HG03439 (cell line): ENCODE results near the gene PALLD.

Experiments used
- ATAC-seq: cut with Tn5 transposase; IDR thresholded peaks from one replicate; pipeline ENCODE4 v1.9.1; 2021; ENCODE audit warnings: mild to moderate bottlenecking, moderate library complexity; ENCODE audit not compliant: unreplicated experiment

PALLD gene

DNA sequence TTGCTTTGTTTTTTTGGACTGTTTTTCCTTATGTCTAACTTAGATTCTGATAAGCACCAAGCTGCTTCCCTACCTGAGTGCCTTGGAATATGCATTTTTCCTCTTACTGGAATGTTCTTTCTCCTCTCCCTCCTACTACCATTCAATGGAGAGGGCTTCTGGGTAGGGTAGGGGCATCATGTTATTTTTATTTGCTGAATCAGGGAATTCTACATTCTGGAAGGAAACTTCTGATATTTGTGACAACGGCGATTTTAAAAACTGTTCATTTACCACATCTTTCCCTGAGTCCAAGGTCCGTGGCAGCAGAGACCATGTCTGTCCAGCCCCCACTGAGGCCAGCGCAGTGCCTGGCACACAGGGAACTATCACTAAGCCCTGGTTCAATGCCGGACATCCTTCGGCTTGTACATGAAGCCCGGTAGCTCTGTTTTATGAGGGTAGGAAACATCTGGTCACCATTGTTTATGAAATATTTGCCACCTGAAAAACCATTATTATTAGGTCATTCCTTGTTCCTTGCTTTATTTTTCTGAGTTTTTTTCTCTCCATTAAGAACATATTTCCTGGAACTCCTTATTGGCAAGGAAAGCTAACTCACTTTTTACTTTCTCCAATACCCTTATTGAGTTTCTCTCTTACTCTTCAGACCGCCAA is 57.0 kb downstream of the PALLD start:
- ATAC-seq: no peak

DNA sequence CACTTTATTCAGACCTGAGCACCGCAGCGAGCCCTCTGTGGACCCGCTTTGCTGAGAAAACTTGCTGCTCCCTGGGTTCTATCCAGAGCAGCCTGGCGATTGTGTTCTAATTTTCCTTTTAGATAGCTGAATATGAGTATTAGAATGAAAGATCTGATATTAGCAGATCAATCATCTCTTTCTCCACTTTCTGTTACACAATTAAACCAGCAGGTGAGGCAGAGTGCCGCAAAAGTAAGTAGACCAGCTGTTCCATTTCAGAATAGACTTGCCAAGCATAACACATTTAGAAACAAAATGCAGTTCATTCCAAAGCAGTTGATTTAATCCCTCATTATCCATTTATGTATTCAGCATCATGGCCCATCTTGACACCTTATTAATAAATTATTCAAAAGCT is 58.6 kb downstream of the PALLD start:
- no peak for ATAC-seq

DNA sequence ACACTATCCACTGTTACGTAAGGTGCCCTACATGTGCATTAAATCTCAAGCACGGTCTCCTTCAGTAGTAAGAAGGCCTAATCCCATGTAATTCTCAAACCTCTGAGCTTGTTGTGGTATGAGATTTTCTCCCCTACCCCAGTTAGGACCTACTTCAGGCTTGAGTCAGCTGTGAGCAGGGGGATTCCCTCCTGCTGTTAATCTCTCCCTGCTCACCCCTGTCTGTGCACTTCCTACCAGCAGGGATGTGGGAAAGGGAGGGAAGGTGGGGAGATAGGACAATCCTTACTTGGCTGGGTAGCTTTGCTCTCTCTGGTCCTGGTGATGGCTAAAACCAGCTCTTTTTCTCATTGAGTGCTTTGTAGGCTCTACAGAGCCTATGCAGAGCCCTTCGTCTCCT is 60.8 kb downstream of the PALLD start:
- no peak for ATAC-seq

GRCh38 chr4:168558599-168558998 is 61.7 kb downstream of the PALLD start:
- no peak for ATAC-seq

DNA sequence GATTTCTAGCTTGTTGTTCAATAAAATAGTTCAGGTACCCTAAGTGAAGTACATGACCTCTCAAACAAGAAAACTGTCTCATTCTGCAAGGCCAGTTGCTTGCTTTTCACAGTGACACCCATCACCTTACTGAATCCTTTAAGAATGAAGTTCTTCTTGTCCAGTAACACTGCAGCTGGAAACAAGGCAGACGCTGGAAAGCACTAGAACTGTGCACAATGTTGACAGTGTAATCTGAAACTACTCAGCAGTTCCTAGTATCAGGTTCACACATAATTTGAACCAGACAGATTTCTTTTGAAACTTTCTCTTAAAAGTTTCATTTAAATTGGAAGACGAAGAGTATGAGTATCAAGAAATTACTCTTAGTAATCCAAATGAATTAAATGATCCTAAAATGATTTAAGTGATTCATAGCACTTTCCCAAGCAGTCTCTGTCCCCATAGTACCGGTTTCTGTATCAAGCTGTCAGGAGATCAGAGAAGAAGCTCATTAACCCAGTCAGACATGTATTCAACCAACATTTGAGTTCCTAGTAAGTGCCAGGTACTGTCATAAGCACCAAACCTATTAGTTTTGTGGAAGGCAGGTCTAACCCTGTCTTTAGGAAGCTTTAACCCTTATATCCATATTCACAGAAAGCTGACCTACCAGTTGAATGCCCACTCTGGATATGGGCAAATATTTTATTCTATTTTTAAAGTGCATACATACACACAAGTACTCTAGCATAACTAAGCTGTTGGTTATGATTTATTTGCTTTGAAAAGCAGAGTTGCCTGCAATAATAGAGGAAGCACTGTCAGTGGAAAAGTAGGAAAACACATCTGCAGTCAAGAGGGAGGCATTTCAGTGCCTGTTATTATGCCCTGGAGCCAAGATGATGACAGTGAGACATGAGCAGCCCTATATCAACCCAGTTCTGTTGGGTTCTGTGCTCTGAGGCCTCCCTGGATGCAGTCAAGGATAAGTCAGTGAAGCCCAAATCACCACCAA is 63.6 kb downstream of the PALLD start:
- ATAC-seq: no peak

- ATAC-seq: no peak
Observed at GRCh38 chr4:168562041-168562571, 65.3 kb downstream of the PALLD start.

- ATAC-seq: no peak
Observed at GRCh38 chr4:168564023-168564422, 67.2 kb downstream of the PALLD start.

GRCh38 chr4:168565130-168565529 is 68.3 kb downstream of the PALLD start:
- ATAC-seq: no peak

DNA sequence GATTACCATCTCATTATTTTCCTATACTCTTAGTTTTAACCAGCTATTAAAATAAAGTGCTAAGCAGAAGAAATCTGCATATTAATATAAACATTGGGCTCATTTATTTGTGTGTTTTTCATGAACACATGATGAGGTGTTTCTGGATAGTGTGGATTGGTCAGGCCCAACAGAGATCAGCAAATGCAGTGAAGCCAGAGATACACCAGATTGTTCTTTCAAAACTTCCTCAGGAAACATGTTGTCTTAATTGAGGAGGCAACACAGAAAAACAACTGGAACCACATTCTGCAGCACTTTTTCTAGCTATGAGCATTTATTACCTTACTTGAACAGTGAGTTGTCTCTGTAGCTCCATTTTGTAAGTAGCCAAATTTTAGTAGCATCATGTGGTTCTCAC is 69.9 kb downstream of the PALLD start:
- no peak for ATAC-seq

DNA sequence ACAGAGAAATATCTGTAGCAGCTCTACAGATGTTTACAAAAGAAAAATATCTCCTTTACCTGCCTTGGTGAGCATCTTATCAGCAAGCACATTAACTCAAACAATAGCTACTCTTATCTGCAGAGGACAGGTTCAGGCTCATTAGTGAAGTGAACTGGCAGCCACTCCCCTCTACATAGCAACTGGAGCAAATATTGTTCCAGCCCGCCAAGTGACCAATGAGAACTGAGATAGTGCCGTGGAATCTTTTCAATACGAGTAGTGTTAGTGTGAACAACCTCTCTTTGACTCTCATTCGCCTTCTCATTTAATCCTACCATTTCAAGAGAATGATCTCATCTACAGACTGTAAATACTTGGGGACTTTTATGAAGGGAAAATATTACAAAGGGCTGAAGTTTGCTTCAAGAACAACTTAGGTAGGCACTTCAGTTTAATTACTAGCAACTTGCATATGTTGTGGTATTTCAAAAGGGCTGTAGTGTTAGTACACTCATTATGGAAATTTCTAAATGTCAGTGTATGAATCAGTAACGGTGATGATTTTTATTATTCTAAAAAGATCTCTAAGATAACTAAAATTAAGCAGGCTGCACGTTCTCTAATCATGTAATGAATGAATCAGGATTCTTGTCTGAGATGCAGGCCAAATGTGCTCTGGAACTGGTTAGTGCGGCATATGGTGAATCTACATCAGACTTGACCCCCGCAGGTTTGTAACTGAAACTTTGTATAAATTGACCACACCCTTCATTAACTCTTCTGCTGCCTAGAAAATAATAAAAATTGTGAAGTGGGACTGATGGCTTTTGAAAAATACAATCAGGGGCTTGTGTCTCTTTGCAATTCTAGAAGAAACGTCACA is 72.4 kb downstream of the PALLD start:
- ATAC-seq: no peak

GRCh38 chr4:168569931-168570276 is 73.1 kb downstream of the PALLD start:
- no peak for ATAC-seq

DNA sequence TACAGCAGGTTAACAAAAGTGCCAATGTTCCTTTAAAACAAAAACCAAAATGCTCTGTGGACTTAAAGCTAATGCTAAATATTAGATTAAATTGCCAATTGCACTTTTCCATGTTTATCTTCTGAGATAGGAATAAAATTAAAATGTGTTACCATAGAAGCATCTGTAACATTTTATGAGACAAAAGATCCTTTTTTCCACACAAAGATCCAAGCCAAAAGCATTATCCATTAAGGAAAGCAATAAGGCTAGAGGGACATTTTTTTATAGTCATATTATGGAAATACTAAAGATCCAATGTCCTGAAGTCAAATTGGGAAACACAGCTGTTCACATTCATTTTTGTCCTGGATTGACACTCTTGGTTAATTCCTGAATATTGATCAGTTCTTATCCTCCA is 73.6 kb downstream of the PALLD start:
- ATAC-seq: no peak

GRCh38 chr4:168572002-168572401 is 75.2 kb downstream of the PALLD start:
- ATAC-seq: no peak

GRCh38 chr4:168573870-168574269 is 77.0 kb downstream of the PALLD start:
- ATAC-seq: no peak

GRCh38 chr4:168574581-168575295 is 77.9 kb downstream of the PALLD start:
- no peak for ATAC-seq

GRCh38 chr4:168575473-168575872 is 78.6 kb downstream of the PALLD start:
- ATAC-seq: no peak

- no peak for ATAC-seq
Observed at GRCh38 chr4:168577624-168578023, 80.8 kb downstream of the PALLD start.

GRCh38 chr4:168580228-168580627 is 83.4 kb downstream of the PALLD start:
- no peak for ATAC-seq

DNA sequence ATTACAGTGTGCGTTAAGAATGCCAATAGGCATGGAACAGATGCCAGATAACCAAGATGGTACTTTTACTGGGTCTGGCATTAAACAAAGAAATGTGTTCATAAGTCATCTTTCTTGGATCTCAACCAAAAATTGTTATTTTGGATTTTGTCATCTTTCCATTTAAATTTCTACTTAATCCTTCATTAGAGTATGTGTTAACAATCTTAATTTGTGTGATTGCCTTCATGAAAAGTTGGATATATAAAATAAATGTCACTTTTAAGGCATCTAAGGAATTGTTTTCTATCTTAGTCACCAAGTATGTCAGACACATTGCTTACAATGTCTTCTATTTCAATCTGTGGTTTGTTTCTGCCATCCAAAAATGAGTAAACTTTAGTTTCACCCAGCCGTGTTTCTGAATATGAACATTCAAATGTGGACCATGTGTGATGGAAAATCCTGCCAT is 87.5 kb downstream of the PALLD start:
- ATAC-seq: no peak
